Measurements from ENCODE around the gene CYFIP2.

CYFIP2 gene

GRCh38 chr5:157258450-157258849, 7.5 kb upstream of the CYFIP2 start:
- DNase-seq (ENCODE audit: low read depth) = no peak

DNA sequence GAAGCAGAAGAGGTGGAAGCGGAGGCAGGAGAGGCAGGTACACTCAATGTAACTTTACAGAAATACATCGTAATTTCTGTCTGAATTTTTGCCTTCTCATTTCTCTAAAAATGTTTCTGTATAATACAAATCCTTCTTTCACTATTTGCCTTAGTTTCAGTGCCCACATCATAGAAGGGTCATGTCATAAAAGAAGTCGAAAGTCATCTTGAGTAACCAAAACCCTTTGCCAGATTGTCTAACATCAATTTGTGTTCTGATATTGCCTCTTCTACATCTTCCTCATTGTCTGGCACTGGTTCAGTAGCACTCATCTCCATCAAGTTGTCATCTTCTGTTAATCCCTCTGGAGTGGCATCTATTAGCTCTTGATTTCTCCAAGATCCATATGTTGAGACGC, 6.2 kb upstream of the CYFIP2 start:
- no peak for DNase-seq (ENCODE audit: low read depth)

GRCh38 chr5:157263496-157264090, 2.3 kb upstream of the CYFIP2 start:
- no peak for DNase-seq (ENCODE audit: low read depth)

DNA sequence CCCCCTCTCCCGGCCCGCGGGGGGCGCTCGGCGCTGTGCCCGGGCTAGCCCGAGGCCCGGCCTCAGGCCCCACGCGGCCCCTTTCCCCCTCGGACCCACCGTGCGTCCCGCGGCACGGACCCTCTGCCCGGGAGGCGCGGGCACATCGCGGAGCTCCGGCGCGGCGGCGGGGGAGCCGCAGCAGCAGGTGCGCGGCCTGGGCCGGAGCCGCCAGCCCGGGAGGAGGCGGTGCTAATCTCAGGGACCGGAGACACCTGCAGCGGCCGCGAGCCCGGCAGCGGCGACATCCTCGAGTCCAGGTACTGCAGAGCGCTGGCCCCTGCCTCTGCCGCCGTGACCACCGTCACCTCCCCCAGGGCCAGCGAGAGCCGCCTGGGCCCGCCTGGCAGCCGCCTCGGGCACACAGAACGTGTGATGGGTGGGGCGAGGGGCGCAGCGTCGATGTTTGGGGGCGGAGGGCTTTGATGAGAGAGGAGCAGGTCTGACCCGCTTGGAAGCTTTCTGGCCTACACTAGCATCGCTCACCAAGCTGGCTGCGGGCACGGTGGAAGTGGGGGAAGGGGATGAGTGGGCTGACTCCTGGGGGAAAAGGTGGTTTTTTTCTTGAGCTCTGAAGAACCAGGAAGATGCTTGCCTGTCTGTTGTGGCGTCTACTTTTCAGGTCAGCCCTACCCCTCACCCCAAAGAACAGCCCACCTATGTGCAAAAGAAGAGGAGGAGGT, 524 bp downstream of the CYFIP2 start:
- no peak for DNase-seq (ENCODE audit: low read depth)

- no peak for DNase-seq (ENCODE audit: low read depth)
These were observed 1.1 kb downstream of the CYFIP2 start for GRCh38 chr5:157267025-157267424.

- DNase-seq (ENCODE audit: low read depth) = no peak
These were observed 2.0 kb downstream of the CYFIP2 start for GRCh38 chr5:157267761-157268480.

- DNase-seq (ENCODE audit: low read depth) = no peak
These were observed 3.3 kb downstream of the CYFIP2 start for GRCh38 chr5:157269165-157269671.

DNA sequence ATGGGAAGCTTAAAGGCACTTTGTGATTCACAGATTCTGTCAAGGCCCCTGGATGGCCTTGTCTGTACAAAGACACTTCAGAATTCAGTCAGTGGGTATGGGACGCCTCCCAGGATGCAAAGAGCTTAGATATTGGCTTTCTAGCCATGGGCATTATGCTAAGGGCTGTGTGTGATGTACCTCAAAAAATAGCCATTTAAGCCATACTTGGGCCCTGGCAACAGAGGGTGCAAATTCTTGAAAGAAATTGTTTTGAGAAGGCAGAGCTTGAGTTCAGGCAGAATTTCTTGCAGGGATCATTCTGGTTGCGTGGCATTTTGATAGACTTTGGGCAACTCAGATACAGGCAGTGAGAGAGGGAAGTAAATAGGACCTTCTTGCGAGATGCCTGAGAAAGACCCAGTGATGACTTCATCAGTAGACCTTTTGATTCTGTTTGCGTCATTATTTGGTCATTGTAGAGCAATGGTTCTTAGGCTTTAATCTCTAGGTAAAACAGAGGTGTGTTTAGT, 3.9 kb downstream of the CYFIP2 start:
- no peak for DNase-seq (ENCODE audit: low read depth)

GRCh38 chr5:157270771-157271170, 4.8 kb downstream of the CYFIP2 start:
- DNase-seq (ENCODE audit: low read depth) = no peak

- peak; percentile 63 for DNase-seq (ENCODE audit: low read depth)
These were observed 5.9 kb downstream of the CYFIP2 start for GRCh38 chr5:157271740-157272271.

DNA sequence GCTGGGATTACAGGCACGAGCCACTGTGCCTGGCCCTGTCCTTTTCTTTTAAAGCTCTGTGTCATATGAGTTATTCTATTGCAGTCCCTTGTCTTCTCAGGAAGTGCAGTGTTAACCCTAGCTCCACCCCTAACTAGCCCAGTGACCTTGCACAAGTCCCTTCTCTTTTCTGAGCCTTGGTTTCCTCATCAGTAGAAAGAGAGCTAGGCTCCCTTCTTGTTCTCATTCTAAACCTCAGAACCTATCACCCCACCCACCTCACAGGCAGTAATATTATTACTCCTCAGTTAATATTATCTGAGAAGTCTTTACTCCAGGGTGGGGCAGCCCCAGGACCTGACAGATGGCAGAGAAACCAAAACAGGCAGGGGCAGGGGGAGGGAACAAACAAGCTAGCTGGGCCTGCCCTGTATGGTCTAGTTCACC, 7.2 kb downstream of the CYFIP2 start:
- no peak for DNase-seq (ENCODE audit: low read depth)

DNA sequence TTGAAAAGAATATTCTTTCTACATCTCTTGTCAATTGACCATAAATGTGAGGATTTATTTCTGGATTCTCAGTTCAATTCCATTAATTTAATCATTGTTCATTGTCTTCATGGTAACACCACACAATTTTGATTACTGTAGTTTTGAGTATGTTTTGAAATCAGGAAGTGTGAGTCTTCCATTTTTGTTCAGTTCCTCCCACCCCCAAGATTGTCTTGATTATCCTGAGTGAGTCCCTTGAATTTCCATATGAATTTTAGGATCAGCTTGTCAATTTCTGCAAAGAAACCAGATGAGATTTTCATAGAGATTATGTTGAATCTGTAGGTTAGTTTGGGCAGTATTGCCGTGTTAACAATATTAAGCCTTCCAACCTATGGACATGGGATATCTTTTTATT, 9.5 kb downstream of the CYFIP2 start:
- no peak for DNase-seq (ENCODE audit: low read depth)

DNA sequence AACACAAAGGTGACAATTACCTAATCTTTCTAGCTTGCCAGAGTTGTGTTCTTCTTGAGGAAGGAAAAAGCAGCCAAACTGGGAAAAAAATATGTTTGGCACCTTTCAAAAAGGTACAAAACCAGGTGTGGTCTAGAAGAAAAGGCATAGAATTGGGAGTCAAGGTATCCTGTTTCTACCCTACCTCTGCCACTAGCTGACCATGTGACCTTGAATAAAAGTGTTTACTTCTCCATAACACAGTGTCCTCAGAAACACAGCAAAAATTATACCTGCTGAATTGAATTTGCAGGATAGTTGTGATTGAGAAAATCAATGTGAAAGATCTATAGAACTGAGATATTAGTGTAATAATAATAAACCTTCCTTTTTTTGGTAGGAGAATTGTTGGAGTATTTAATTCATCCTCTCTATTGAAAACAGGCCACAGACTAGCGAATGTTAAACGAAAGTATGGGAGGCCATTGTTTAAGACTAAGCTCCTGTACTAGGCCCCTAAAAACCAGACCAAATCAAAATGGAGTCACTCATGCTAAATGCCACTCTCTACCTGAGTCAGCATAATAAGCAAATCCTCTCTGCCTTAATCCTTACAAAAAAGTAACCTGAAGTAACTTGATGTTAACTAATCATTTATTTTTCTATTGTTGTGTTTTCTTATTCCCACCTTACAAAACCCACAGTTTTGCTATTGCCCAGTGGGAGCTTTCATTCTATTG, 12.6 kb downstream of the CYFIP2 start:
- no peak for DNase-seq (ENCODE audit: low read depth)

GRCh38 chr5:157279605-157280239, 13.8 kb downstream of the CYFIP2 start:
- DNase-seq (ENCODE audit: low read depth) = no peak

- DNase-seq (ENCODE audit: low read depth) = no peak
These were observed 15.0 kb downstream of the CYFIP2 start for GRCh38 chr5:157280927-157281326.

DNA sequence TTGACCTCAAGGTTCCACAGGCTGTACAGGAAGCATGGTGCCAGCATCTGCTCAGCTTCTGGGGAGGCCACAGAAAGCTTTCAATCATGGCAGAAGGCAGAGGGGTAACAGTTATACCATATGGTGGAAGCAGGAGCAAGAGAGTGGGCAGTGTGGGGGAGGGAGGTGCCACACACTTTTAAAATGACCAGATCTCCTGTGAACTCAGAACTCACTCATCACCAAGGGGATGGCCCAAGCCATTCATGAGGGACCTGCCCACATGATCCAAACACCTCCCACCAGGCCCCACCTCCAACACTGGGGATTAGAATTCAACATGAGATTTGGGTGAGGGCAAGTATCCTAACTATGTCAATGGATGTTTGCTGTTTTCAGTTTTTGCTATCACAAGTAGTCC, 16.2 kb downstream of the CYFIP2 start:
- DNase-seq (ENCODE audit: low read depth) = no peak

- DNase-seq (ENCODE audit: low read depth) = no peak
These were observed 17.5 kb downstream of the CYFIP2 start for GRCh38 chr5:157283434-157283833.

GRCh38 chr5:157284458-157285212, 18.7 kb downstream of the CYFIP2 start:
- no peak for DNase-seq (ENCODE audit: low read depth)

DNA sequence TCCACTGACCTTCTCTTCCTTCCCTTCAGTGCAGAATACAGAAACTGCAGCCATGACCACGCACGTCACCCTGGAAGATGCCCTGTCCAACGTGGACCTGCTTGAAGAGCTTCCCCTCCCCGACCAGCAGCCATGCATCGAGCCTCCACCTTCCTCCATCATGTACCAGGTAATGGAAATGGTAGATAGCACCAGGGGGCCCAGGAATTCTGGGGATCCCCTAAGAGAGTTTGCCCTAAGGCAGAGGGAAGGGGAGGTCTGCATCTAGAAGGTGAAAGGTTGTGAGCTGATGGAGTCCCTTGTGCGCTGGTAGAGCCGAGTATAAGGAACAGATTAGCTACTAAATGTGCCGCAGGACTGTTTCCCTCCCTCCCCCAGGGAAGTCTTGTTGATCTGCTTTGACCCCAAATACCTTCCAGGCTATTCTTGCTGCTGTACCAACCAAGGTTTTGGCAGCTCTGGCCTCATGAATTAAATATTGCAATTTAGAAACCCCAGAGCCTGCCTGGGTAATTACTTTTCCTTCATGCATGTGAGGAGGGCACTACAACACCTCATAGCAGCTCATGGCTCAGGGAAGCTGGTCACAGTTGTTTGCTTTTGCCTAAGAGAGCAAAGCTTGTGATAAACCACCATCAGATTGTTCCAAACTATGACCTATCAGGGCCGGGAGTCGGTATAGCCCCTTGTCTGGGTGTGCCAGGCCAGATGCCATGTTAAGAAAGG, 19.6 kb downstream of the CYFIP2 start:
- no peak for DNase-seq (ENCODE audit: low read depth)

- no peak for DNase-seq (ENCODE audit: low read depth)
These were observed 20.9 kb downstream of the CYFIP2 start for GRCh38 chr5:157286761-157287211.

Data from stimulated activated CD8-positive, alpha-beta memory T cell treated with anti-CD3 and anti-CD28 coated beads, Interleukin-4, amount 100 ng/mL, for 24 hours (primary cell).